ENCODE data around the gene PDIA6. TPM values are rescaled to one million over a fixed set of nuclear protein-coding genes. Genes with fewer than 3 reads are reported as not detected.
"Not testable (repeated sequence)": the region's sequence is repeated elsewhere in the genome, so short reads cannot be mapped to it uniquely, and the experiment has no call there.

PDIA6 gene
- total RNA-seq, 1 experiment from 2014 or later, result 271 TPM

GRCh38 chr2:10819714-10820314, 7.2 kb upstream of the PDIA6 start:
- TF ChIP-seq SIN3A (IDR thresholded peaks at IDR 0.05; ENCODE audit: borderline replicate concordance, insufficient read depth, low read depth, low read length), result no peak
- TF ChIP-seq CTCF (IDR thresholded peaks at IDR 0.05), result no peak
- TF ChIP-seq REST (IDR thresholded peaks at IDR 0.05; ENCODE audit: insufficient read depth in 1 of 2, low read depth in 2 of 2, low read length in 1 of 2), result no peak
- TF ChIP-seq POLR2AphosphoS5 (IDR thresholded peaks at IDR 0.05; ENCODE audit: low read depth, low read length), result no peak
- no peak for TF ChIP-seq TCF7L2 (IDR thresholded peaks at IDR 0.05; ENCODE audit: low read depth, low read length)
- in situ Hi-C loops (cut with HindIII; ENCODE audit: low pct_unique_long_range_greater_than_20kb, low sequenced_read_pairs), result no loop called here
- Histone ChIP-seq H3K27me3 (ENCODE audit: control insufficient read depth, insufficient read depth, low read length) (peaks cover 2% of the 10 kb centered on the region), H3K36me3 (ENCODE audit: control insufficient read depth, insufficient read depth, low read length) (no peaks in the 10 kb centered on the region), H3K9me3 (ENCODE audit: control insufficient read depth, insufficient read depth, low read depth, low read length) (no peaks in the 10 kb centered on the region), H3K4me1 (ENCODE audit: control insufficient read depth, insufficient read depth, low read length) (no peaks in the 10 kb centered on the region), H3K27ac (ENCODE audit: low read length) (no peak overlapping the region), H3K4me3 (ENCODE audit: low read depth in 2 of 2, low read length in 2 of 2) (no peak overlapping the region)
- CTCF ChIA-PET, result no interaction called here
- POLR2A ChIA-PET, result no interaction called here
- intact Hi-C loops (cut with micrococcal nuclease; ENCODE audit: unreplicated experiment), result no loop called here
- DNase-seq (ENCODE audit: low read depth, low spot score) (no peak), ATAC-seq (no peak)
- no TSS peak for BruUV-seq (replicated peaks)

- in situ Hi-C loops (cut with HindIII; ENCODE audit: low pct_unique_long_range_greater_than_20kb, low sequenced_read_pairs), result no loop called here
- H3K27me3 ChIP-seq (ENCODE audit: control insufficient read depth, insufficient read depth, low read length), result no peaks in the 10 kb centered on the region; the same call in 1 of the 2 replicates
- no TSS peak for BruUV-seq (replicated peaks)
- no peak for DNase-seq (ENCODE audit: low read depth, low spot score)
- no peaks in the 10 kb centered on the region for H3K9me3 ChIP-seq (ENCODE audit: control insufficient read depth, insufficient read depth, low read depth, low read length)
- ChIA-PET POLR2A (no interaction called here), CTCF (no interaction called here)
- no peak for TF ChIP-seq SIN3A (IDR thresholded peaks at IDR 0.05; ENCODE audit: borderline replicate concordance, insufficient read depth, low read depth, low read length)
- no peak for ATAC-seq
- no peaks in the 10 kb centered on the region for H3K36me3 ChIP-seq (ENCODE audit: control insufficient read depth, insufficient read depth, low read length)
- intact Hi-C loops (cut with micrococcal nuclease; ENCODE audit: unreplicated experiment), result no loop called here
- peaks cover 7% of the 10 kb centered on the region; the same call in 1 of the 2 replicates for H3K4me1 ChIP-seq (ENCODE audit: control insufficient read depth, insufficient read depth, low read length)
- no peak overlapping the region for H3K27ac ChIP-seq (ENCODE audit: low read length)
- H3K4me3 ChIP-seq (ENCODE audit: low read depth in 2 of 2, low read length in 2 of 2), result no peak overlapping the region
Observed at GRCh38 chr2:10818984-10819383, 6.4 kb upstream of the PDIA6 start.

- in situ Hi-C loops (cut with HindIII; ENCODE audit: low pct_unique_long_range_greater_than_20kb, low sequenced_read_pairs); H3K36me3 ChIP-seq (ENCODE audit: control insufficient read depth, insufficient read depth, low read length); H3K9me3 ChIP-seq (ENCODE audit: control insufficient read depth, insufficient read depth, low read depth, low read length); DNase-seq (ENCODE audit: low read depth, low spot score); CTCF ChIA-PET; ATAC-seq; intact Hi-C loops (cut with micrococcal nuclease; ENCODE audit: unreplicated experiment); BruUV-seq (replicated peaks); H3K27me3 ChIP-seq (ENCODE audit: control insufficient read depth, insufficient read depth, low read length); H3K27ac ChIP-seq (ENCODE audit: low read length); H3K4me3 ChIP-seq (ENCODE audit: low read depth in 2 of 2, low read length in 2 of 2); H3K4me1 ChIP-seq (ENCODE audit: control insufficient read depth, insufficient read depth, low read length): not testable (repeated sequence)
- POLR2A ChIA-PET, result interaction anchor here (0.6 kb wide), 1 partner anchor 644 kb away, joined by 5 read pairs; no protein-coding TSS in a partner anchor
Observed at GRCh38 chr2:10818305-10818704, 5.7 kb upstream of the PDIA6 start.
